Measurements from ENCODE around the gene FAM162A.

Gene FAM162A

GRCh38 chr3:122396511-122396910, 12.5 kb downstream of the FAM162A start:
- Histone ChIP-seq H3K9ac (ENCODE audit: low read depth, low read length, poor library complexity) (no peak overlapping the region), H3K27ac (replicated peaks; ENCODE audit: low read length) (no peak overlapping the region)

GRCh38 chr3:122397201-122397600, 13.2 kb downstream of the FAM162A start:
- Histone ChIP-seq H3K27ac (replicated peaks; ENCODE audit: low read length) (no peak overlapping the region), H3K4me1 (ENCODE audit: control insufficient read depth in 2 of 2, insufficient read depth in 1 of 2, low read depth in 1 of 2, low read length in 2 of 2) (peaks cover 0 to 2% of the 10 kb centered on the region in 2 donors), H3K9ac (ENCODE audit: low read depth, low read length, poor library complexity) (no peak overlapping the region), H4K91ac (ENCODE audit: low read depth, low read length, poor library complexity) (no peak overlapping the region), H2BK12ac (ENCODE audit: low read length) (no peak overlapping the region), H2BK120ac (ENCODE audit: low read depth, low read length) (no peak overlapping the region), H3K23ac (ENCODE audit: low read depth, low read length, poor library complexity) (no peak overlapping the region), H3K79me1 (ENCODE audit: low read depth, low read length) (no peaks in the 10 kb centered on the region), H2BK15ac (ENCODE audit: low read length) (no peak overlapping the region), H3K18ac (ENCODE audit: low read length) (no peak overlapping the region), H2AK5ac (ENCODE audit: low read depth, low read length) (no peak overlapping the region), H2AFZ (ENCODE audit: low read length) (no peak overlapping the region), H3K4me2 (ENCODE audit: insufficient read depth, low read length, poor library complexity, severe bottlenecking) (no peak overlapping the region), H3K14ac (ENCODE audit: low read length) (no peak overlapping the region), H3K9me3 (replicated peaks in 1 of 2; ENCODE audit: control insufficient read depth in 2 of 2, insufficient read depth in 1 of 2, low read depth in 1 of 2, low read length in 2 of 2) (no peaks in the 10 kb centered on the region), H3K4me3 (ENCODE audit: low read length in 2 of 2) (no peak overlapping the region), H4K8ac (ENCODE audit: low read depth, low read length) (no peak overlapping the region), H3K36me3 (replicated peaks in 1 of 2; ENCODE audit: control insufficient read depth in 2 of 2, insufficient read depth in 2 of 2, low read length in 2 of 2) (no peaks in the 10 kb centered on the region), H3K27me3 (ENCODE audit: control insufficient read depth in 3 of 3, insufficient read depth in 3 of 3, low read depth in 1 of 3, low read length in 3 of 3) (no peaks in the 10 kb centered on the region), H2BK5ac (ENCODE audit: low read length) (no peak overlapping the region), H3K4ac (ENCODE audit: low read length) (no peak overlapping the region)
- WGBS, 2 donors (ENCODE audit: extremely low coverage in 2 of 2, insufficient read length in 2 of 2, insufficient replicate concordance in 1 of 2), result no CpG with 5 or more reads among the region's 1 CpG
- no peak for DNase-seq (ENCODE audit: low spot score)

More at GRCh38 chr3:122396511-122396910, 12.5 kb downstream of the FAM162A start:
- H3K27me3 ChIP-seq (ENCODE audit: control insufficient read depth in 3 of 3, insufficient read depth in 3 of 3, low read depth in 1 of 3, low read length in 3 of 3), result no peaks in the 10 kb centered on the region
- H3K14ac ChIP-seq (ENCODE audit: low read length), result no peak overlapping the region
- H3K23ac ChIP-seq (ENCODE audit: low read depth, low read length, poor library complexity), result no peak overlapping the region
- H3K9me3 ChIP-seq (replicated peaks in 1 of 2; ENCODE audit: control insufficient read depth in 2 of 2, insufficient read depth in 1 of 2, low read depth in 1 of 2, low read length in 2 of 2), result no peaks in the 10 kb centered on the region
- H2AK5ac ChIP-seq (ENCODE audit: low read depth, low read length), result no peak overlapping the region
- no peak overlapping the region for H2BK15ac ChIP-seq (ENCODE audit: low read length)
- no peaks in the 10 kb centered on the region for H3K36me3 ChIP-seq (replicated peaks in 1 of 2; ENCODE audit: control insufficient read depth in 2 of 2, insufficient read depth in 2 of 2, low read length in 2 of 2)
- no peak overlapping the region for H2BK12ac ChIP-seq (ENCODE audit: low read length)
- no peak overlapping the region for H4K8ac ChIP-seq (ENCODE audit: low read depth, low read length)
- H3K4me2 ChIP-seq (ENCODE audit: insufficient read depth, low read length, poor library complexity, severe bottlenecking), result no peak overlapping the region
- H2AFZ ChIP-seq (ENCODE audit: low read length), result no peak overlapping the region
- H3K4me1 ChIP-seq (ENCODE audit: control insufficient read depth in 2 of 2, insufficient read depth in 1 of 2, low read depth in 1 of 2, low read length in 2 of 2), result peaks cover 0 to 2% of the 10 kb centered on the region in 2 donors
- H2BK120ac ChIP-seq (ENCODE audit: low read depth, low read length), result no peak overlapping the region
- no peaks in the 10 kb centered on the region for H3K79me1 ChIP-seq (ENCODE audit: low read depth, low read length)
- no peak overlapping the region for H4K91ac ChIP-seq (ENCODE audit: low read depth, low read length, poor library complexity)
- H3K4me3 ChIP-seq (ENCODE audit: low read length in 2 of 2), result no peak overlapping the region
- no peak overlapping the region for H2BK5ac ChIP-seq (ENCODE audit: low read length)
- H3K4ac ChIP-seq (ENCODE audit: low read length), result no peak overlapping the region
- H3K18ac ChIP-seq (ENCODE audit: low read length), result no peak overlapping the region
- no peak for DNase-seq (ENCODE audit: low spot score)

- H3K27me3 ChIP-seq (ENCODE audit: control insufficient read depth in 3 of 3, insufficient read depth in 3 of 3, low read depth in 1 of 3, low read length in 3 of 3), result no peaks in the 10 kb centered on the region
- H4K8ac ChIP-seq (ENCODE audit: low read depth, low read length), result no peak overlapping the region
- no peak overlapping the region for H3K9ac ChIP-seq (ENCODE audit: low read depth, low read length, poor library complexity)
- no peak overlapping the region for H2BK12ac ChIP-seq (ENCODE audit: low read length)
- no peaks in the 10 kb centered on the region for H3K9me3 ChIP-seq (replicated peaks in 1 of 2; ENCODE audit: control insufficient read depth in 2 of 2, insufficient read depth in 1 of 2, low read depth in 1 of 2, low read length in 2 of 2)
- no peak for DNase-seq (ENCODE audit: low spot score)
- no peaks in the 10 kb centered on the region for H3K36me3 ChIP-seq (replicated peaks in 1 of 2; ENCODE audit: control insufficient read depth in 2 of 2, insufficient read depth in 2 of 2, low read length in 2 of 2)
- H3K27ac ChIP-seq (replicated peaks; ENCODE audit: low read length), result no peak overlapping the region
- peaks cover 0 to 2% of the 10 kb centered on the region in 2 donors for H3K4me1 ChIP-seq (ENCODE audit: control insufficient read depth in 2 of 2, insufficient read depth in 1 of 2, low read depth in 1 of 2, low read length in 2 of 2)
- no peak overlapping the region for H2AFZ ChIP-seq (ENCODE audit: low read length)
- no peak overlapping the region for H3K4me3 ChIP-seq (ENCODE audit: low read length in 2 of 2)
- no peaks in the 10 kb centered on the region for H3K79me1 ChIP-seq (ENCODE audit: low read depth, low read length)
- H3K14ac ChIP-seq (ENCODE audit: low read length), result no peak overlapping the region
- H4K91ac ChIP-seq (ENCODE audit: low read depth, low read length, poor library complexity), result no peak overlapping the region
- WGBS, 2 donors (ENCODE audit: extremely low coverage in 2 of 2, insufficient read length in 2 of 2, insufficient replicate concordance in 1 of 2), result 100% methylated on average over 1 of the region's 2 CpGs; no CpG with 5 or more reads in 1 of the 2 donors
- H3K18ac ChIP-seq (ENCODE audit: low read length), result no peak overlapping the region
- H3K4ac ChIP-seq (ENCODE audit: low read length), result no peak overlapping the region
- no peak overlapping the region for H3K4me2 ChIP-seq (ENCODE audit: insufficient read depth, low read length, poor library complexity, severe bottlenecking)
- no peak overlapping the region for H2BK15ac ChIP-seq (ENCODE audit: low read length)
- H2AK5ac ChIP-seq (ENCODE audit: low read depth, low read length), result no peak overlapping the region
- no peak overlapping the region for H2BK120ac ChIP-seq (ENCODE audit: low read depth, low read length)
- H2BK5ac ChIP-seq (ENCODE audit: low read length), result no peak overlapping the region
- H3K23ac ChIP-seq (ENCODE audit: low read depth, low read length, poor library complexity), result no peak overlapping the region
These were observed 14.9 kb downstream of the FAM162A start for GRCh38 chr3:122398920-122399319.

- H2AFZ ChIP-seq (ENCODE audit: low read length), result no peak overlapping the region
- H3K9me3 ChIP-seq (replicated peaks in 1 of 2; ENCODE audit: control insufficient read depth in 2 of 2, insufficient read depth in 1 of 2, low read depth in 1 of 2, low read length in 2 of 2), result no peaks in the 10 kb centered on the region
- no peak overlapping the region for H3K18ac ChIP-seq (ENCODE audit: low read length)
- no peak overlapping the region for H2AK5ac ChIP-seq (ENCODE audit: low read depth, low read length)
- no peak overlapping the region for H3K4me2 ChIP-seq (ENCODE audit: insufficient read depth, low read length, poor library complexity, severe bottlenecking)
- H2BK120ac ChIP-seq (ENCODE audit: low read depth, low read length), result no peak overlapping the region
- no peak overlapping the region for H2BK15ac ChIP-seq (ENCODE audit: low read length)
- H3K27me3 ChIP-seq (ENCODE audit: control insufficient read depth in 3 of 3, insufficient read depth in 3 of 3, low read depth in 1 of 3, low read length in 3 of 3), result no peaks in the 10 kb centered on the region
- H3K4me3 ChIP-seq (ENCODE audit: low read length in 2 of 2), result no peak overlapping the region
- peaks cover 0 to 26% of the 10 kb centered on the region in 2 donors for H3K36me3 ChIP-seq (replicated peaks in 1 of 2; ENCODE audit: control insufficient read depth in 2 of 2, insufficient read depth in 2 of 2, low read length in 2 of 2)
- WGBS, 2 donors (ENCODE audit: extremely low coverage in 2 of 2, insufficient read length in 2 of 2, insufficient replicate concordance in 1 of 2), result no CpG with 5 or more reads among the region's 6 CpGs
- H3K14ac ChIP-seq (ENCODE audit: low read length), result no peak overlapping the region
- H3K23ac ChIP-seq (ENCODE audit: low read depth, low read length, poor library complexity), result no peak overlapping the region
- no peak overlapping the region for H2BK5ac ChIP-seq (ENCODE audit: low read length)
- no peak overlapping the region for H3K27ac ChIP-seq (replicated peaks; ENCODE audit: low read length)
- H4K91ac ChIP-seq (ENCODE audit: low read depth, low read length, poor library complexity), result no peak overlapping the region
- no peak for DNase-seq (ENCODE audit: low spot score)
- H3K79me1 ChIP-seq (ENCODE audit: low read depth, low read length), result no peaks in the 10 kb centered on the region
- no peak overlapping the region for H2BK12ac ChIP-seq (ENCODE audit: low read length)
- H3K4ac ChIP-seq (ENCODE audit: low read length), result no peak overlapping the region
- H4K8ac ChIP-seq (ENCODE audit: low read depth, low read length), result no peak overlapping the region
- H3K9ac ChIP-seq (ENCODE audit: low read depth, low read length, poor library complexity), result no peak overlapping the region
- H3K4me1 ChIP-seq (ENCODE audit: control insufficient read depth in 2 of 2, insufficient read depth in 1 of 2, low read depth in 1 of 2, low read length in 2 of 2), result no peaks in the 10 kb centered on the region
These were observed 19.5 kb downstream of the FAM162A start for GRCh38 chr3:122403489-122403888.

Measured in neuronal stem cell (in vitro differentiated cells).